Karpas-422 (cell line): ENCODE measurements around the gene CCDC200. TPM values are rescaled to one million over a fixed set of nuclear protein-coding genes. Genes with fewer than 3 reads are reported as not detected.
A peak's percentile ranks its signal among the peaks of the same experiment; 100 is the strongest.

Source experiments
- DNase-seq: peaks from one replicate; pipeline ENCODE4 v3.0.0-alpha.2; 2015
- H2AFZ ChIP-seq: fragments of 200-600 bp; sonication (generic); 2 replicates; pipeline ENCODE4 v1.6.1; 2014; ENCODE audit warnings: antibody characterized with exemption, low read length, mixed read lengths
- H3K27ac ChIP-seq: fragments of 200-600 bp; sonication (generic); 2 replicates; pipeline ENCODE4 v1.5.1; 2014; ENCODE audit warnings: mild to moderate bottlenecking, low read length, moderate library complexity
- H3K27me3 ChIP-seq: fragments of 200-600 bp; sonication (generic); 2 replicates; pipeline ENCODE4 v1.6.1; 2014; ENCODE audit warnings: low read length, mixed read lengths
- H3K36me3 ChIP-seq: fragments of 200-600 bp; sonication (generic); 2 replicates; pipeline ENCODE4 v1.6.1; 2014; ENCODE audit warnings: low read length, mixed read lengths; ENCODE audit not compliant: insufficient read depth
- H3K4me1 ChIP-seq: fragments of 200-600 bp; sonication (generic); 2 replicates; pipeline ENCODE4 v1.6.1; 2014; ENCODE audit warnings: mild to moderate bottlenecking, low read length, mixed read lengths
- H3K4me2 ChIP-seq: fragments of 200-600 bp; sonication (generic); 2 replicates; pipeline ENCODE4 v1.6.1; 2014; ENCODE audit warnings: low read length, low read depth, mild to moderate bottlenecking; ENCODE audit not compliant: poor library complexity, severe bottlenecking
- H3K4me3 ChIP-seq: fragments of 200-600 bp; sonication (generic); 2 replicates; pipeline ENCODE4 v1.5.1; 2014; ENCODE audit warnings: mild to moderate bottlenecking, antibody characterized with exemption, low read length, mixed read lengths
- H3K79me2 ChIP-seq: fragments of 200-600 bp; sonication (generic); 2 replicates; pipeline ENCODE4 v1.6.1; 2014; ENCODE audit warnings: mild to moderate bottlenecking, low read length, mixed read lengths
- H3K9ac ChIP-seq: fragments of 200-600 bp; sonication (generic); 2 replicates; pipeline ENCODE4 v1.6.0; 2014; ENCODE audit warnings: low read length
- H3K9me2 ChIP-seq: fragments of 200-600 bp; sonication (generic), shearing (Covaris generic); replicated peaks from 2 replicates; pipeline ENCODE4 v1.6.0; 2014; ENCODE audit warnings: mild to moderate bottlenecking, low read length, moderate library complexity; ENCODE audit not compliant: insufficient read depth
- H3K9me3 ChIP-seq: fragments of 300-700, 200-600 bp; sonication (generic); 2 replicates; pipeline ENCODE4 v1.6.1; 2014; ENCODE audit warnings: low read length, mixed read lengths
- H4K20me1 ChIP-seq: fragments of 200-600 bp; sonication (generic); 2 replicates; pipeline ENCODE4 v1.6.1; 2014; ENCODE audit warnings: mild to moderate bottlenecking, antibody characterized with exemption, low read length, low read depth; ENCODE audit not compliant: insufficient read depth
- total RNA-seq: library from RNA; depleted of rRNA; stranded (reverse); fragments of >200 nt; shearing (Covaris generic); gene quantifications from 2 replicates; pipeline ENCODE4 v1.2.3, GENCODE V29; 2014; ENCODE audit warnings: low replicate concordance

The CCDC200 gene
- total RNA-seq, 1 experiment from 2014 or later: not detected

DNA sequence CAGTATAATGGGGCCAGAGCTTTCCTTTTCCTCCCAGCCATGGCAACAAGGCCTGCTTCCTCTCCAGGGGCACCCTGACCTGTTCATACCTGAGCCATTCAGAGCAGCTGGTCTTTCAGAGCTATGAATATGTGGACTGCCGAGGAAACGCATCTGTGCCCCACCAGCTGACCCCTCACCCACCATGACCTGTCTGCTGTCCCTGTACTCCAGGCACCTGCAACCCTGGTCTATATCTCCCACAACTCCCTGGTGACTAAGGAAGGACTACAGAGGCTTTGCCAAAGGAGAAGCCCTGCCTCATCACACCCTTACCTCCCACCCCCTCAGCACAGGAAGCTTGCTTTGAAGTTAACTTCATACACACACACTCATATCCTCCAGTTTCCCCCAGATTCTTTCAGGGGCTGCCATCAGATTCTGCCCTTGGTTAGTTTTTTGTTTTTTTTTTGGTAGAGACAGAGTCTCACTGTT, 10.8 kb downstream of the CCDC200 start:
- H2AFZ ChIP-seq: no peak overlapping the region
- H3K9me3 ChIP-seq: no peaks in the 10 kb centered on the region
- no peak overlapping the region for H3K27ac ChIP-seq
- H3K36me3 ChIP-seq: no peaks in the 10 kb centered on the region
- peak; percentile 6 for DNase-seq
- peaks cover 8% of the 10 kb centered on the region for H3K4me1 ChIP-seq
- H3K9ac ChIP-seq: no peak overlapping the region
- H3K79me2 ChIP-seq: peaks cover under 1% of the 10 kb centered on the region
- H3K4me3 ChIP-seq: no peak overlapping the region
- H3K9me2 ChIP-seq: no peaks in the 10 kb centered on the region
- H3K4me2 ChIP-seq: no peak overlapping the region
- no peaks in the 10 kb centered on the region for H4K20me1 ChIP-seq
- H3K27me3 ChIP-seq: no peaks in the 10 kb centered on the region

DNA sequence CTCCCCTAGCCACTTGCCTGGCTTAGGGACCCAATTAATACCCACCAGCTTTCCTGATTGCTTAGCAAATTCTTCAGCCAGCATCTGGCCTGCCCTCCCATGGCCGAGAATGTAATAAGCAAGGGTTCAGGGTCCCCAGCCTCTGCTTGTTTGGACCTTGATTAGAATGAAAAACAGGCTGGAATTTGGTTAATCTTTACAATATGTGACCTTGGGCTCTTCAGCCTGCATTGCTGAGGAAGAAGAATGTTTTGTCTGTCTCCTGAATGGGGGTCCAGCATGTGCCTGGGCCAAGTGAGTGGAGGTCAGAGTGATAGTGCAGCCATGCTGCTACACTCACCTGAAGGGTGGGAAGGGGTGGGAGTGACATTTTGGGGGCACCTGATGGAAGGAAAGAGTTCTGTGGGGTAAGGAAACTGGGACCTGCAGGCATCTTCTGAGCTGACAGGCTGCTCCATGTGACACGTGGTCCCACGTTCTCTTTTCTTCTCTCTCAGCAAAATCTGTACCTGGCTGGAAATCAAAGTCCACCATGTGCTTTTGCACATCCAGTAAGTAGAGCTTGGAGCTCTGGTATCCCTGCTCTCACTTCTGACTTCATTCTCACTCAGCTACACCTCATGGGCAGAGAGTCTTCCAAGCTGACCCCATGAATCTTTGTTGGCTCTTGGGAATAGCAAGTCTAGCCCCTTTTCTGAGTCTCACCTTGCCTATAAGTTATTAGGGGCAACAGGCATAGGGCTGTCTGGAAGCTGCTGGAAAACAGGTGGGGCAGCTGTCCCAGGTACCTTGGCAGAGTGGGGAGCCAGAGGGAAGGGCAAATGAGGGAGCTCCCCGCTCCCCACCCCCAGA, 11.4 kb downstream of the CCDC200 start:
- peak; percentile 24 for DNase-seq
- Histone ChIP-seq H3K9ac (no peak overlapping the region), H3K36me3 (no peaks in the 10 kb centered on the region), H2AFZ (no peak overlapping the region), H3K4me2 (no peak overlapping the region), H3K4me1 (peaks cover 13% of the 10 kb centered on the region), H4K20me1 (no peaks in the 10 kb centered on the region), H3K4me3 (no peak overlapping the region), H3K9me3 (no peaks in the 10 kb centered on the region), H3K27ac (no peak overlapping the region), H3K27me3 (no peaks in the 10 kb centered on the region), H3K79me2 (peaks cover 7% of the 10 kb centered on the region), H3K9me2 (no peaks in the 10 kb centered on the region)

DNA sequence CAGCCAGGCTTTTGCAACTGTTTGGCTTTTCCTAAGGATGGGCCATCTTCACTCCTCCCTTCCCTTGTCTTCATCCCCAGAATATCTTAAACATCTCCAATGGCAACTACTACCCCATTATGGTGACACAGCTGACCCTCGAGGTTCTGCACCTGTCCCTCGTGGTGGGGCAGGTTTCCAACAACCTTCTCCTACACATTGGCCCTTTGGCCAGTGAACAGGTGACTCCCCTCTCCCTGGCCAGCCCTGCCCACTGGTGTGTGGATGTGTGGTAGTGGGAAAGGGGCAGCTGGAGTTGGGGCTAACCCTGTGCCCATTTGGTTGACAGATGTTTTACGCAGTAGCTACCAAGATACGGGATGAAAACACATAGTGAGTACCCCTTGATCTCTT, 12.1 kb downstream of the CCDC200 start:
- H3K9me2 ChIP-seq: no peaks in the 10 kb centered on the region
- no peak overlapping the region for H3K9ac ChIP-seq
- H3K27ac ChIP-seq: no peak overlapping the region
- H4K20me1 ChIP-seq: no peaks in the 10 kb centered on the region
- H3K9me3 ChIP-seq: no peaks in the 10 kb centered on the region
- H3K4me3 ChIP-seq: no peak overlapping the region
- H3K79me2 ChIP-seq: peaks cover 8% of the 10 kb centered on the region
- H3K4me1 ChIP-seq: peaks cover 13% of the 10 kb centered on the region
- no peaks in the 10 kb centered on the region for H3K27me3 ChIP-seq
- no peak overlapping the region for H3K4me2 ChIP-seq
- no peak overlapping the region for H2AFZ ChIP-seq
- DNase-seq: peak; percentile 16
- no peaks in the 10 kb centered on the region for H3K36me3 ChIP-seq

DNA sequence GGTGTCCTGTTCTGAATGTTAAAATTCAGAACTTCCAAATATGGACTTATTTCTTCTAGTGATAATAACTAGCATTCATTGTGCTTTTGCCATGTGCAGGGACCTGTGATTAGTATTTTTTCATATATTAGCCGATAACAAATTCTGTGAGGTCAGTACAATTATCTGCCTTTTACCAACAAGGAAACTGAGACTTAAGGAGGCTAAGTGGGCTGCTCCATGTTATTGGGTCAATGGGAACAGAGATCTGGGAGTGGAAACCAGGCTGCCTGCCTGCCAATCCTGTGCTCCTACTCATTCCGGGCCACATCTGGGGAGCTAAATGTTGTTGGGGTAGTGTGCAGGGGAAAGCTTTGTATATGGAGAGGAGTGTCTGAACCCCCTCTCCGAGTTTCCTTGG, 13.1 kb downstream of the CCDC200 start:
- Histone ChIP-seq H3K9me2 (no peaks in the 10 kb centered on the region), H3K27me3 (no peaks in the 10 kb centered on the region), H3K27ac (no peak overlapping the region), H3K9ac (no peak overlapping the region), H3K4me2 (no peak overlapping the region), H2AFZ (no peak overlapping the region), H4K20me1 (no peaks in the 10 kb centered on the region), H3K4me1 (peaks cover 22% of the 10 kb centered on the region), H3K36me3 (no peaks in the 10 kb centered on the region), H3K9me3 (no peaks in the 10 kb centered on the region), H3K4me3 (no peak overlapping the region), H3K79me2 (peaks cover 8% of the 10 kb centered on the region)
- no peak for DNase-seq

DNA sequence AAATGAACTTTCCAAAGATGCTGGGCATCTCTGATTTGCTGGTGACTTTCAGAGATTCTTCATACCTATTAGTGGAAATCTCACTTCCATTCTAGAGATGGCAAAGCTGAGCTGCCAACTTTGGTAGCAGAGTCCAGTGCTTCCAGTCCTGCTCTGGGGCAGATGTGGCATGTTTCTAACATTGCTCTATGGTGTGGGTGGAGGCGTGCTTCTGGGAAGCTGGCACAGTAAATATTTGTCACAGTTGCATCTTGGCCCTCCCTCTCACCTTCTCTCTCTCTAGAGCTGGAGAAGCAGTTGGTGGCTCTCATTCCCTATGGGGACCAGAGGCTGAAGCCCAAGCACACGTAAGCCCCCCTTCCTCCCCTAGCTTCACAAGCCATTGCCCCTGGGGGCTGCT, 14.9 kb downstream of the CCDC200 start:
- Histone ChIP-seq H3K27ac (no peak overlapping the region; the same call in 1 of the 2 replicates), H4K20me1 (no peaks in the 10 kb centered on the region), H3K79me2 (peaks cover 8% of the 10 kb centered on the region), H3K4me3 (no peak overlapping the region; the same call in 1 of the 2 replicates), H3K9me3 (no peaks in the 10 kb centered on the region), H3K36me3 (0 out of 2 replicates have a peak, but pooled peaks cover 4% of the 10 kb centered on the region), H2AFZ (no peak overlapping the region), H3K27me3 (no peaks in the 10 kb centered on the region), H3K9ac (no peak overlapping the region), H3K4me1 (peaks cover 28% of the 10 kb centered on the region), H3K4me2 (peak overlapping the region; percentile 96), H3K9me2 (no peaks in the 10 kb centered on the region)
- no peak for DNase-seq

DNA sequence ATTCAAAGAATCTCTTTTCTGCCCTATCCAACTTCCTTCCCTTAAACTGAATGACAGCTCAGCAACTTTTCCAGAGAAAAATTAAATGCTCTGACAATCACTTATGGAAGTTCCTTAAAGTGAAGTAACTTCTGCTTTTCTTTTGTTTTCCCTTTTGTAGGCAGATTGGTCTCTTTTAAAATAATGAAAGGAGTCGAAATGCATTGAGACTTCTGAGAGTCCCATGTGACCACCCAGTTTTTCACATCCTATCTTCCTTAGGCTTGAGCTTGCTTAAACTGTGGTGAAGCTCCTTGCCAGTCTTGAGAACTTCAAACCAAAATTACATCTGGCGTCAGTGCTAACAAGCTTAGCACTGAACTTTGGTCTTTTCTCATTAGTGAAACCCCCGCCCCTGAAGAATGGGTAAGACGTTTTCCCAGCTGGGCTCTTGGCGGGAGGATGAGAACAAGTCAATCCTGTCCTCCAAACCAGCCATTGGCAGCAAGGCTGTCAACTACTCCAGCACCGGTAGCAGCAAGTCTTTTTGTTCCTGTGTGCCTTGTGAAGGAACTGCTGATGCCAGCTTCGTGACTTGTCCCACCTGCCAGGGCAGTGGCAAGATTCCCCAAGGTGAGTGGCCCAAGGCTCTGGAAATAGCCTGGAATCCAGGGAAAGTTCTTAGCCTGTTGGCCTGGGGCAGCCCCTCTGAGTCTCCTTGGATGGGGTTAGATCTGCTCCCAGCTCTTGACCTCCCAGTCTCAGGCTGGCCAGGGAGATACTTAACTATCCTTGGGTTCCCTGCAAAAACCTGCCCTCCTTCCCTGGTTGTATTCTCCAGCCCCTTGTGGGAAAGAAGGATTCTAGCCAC, 15.6 kb downstream of the CCDC200 start:
- Histone ChIP-seq H3K9me2 (no peaks in the 10 kb centered on the region), H3K4me1 (peaks cover 28% of the 10 kb centered on the region), H3K4me3 (peak overlapping the region; percentile 81), H3K4me2 (peak overlapping the region; percentile 96), H3K9ac (peak overlapping the region; percentile 83), H4K20me1 (no peaks in the 10 kb centered on the region), H3K79me2 (peaks cover 8% of the 10 kb centered on the region), H3K36me3 (0 out of 2 replicates have a peak, but pooled peaks cover 4% of the 10 kb centered on the region), H3K27me3 (no peaks in the 10 kb centered on the region), H2AFZ (peak overlapping the region; percentile 80; the same call in 1 of the 2 replicates), H3K27ac (peak overlapping the region; percentile 50; the same call in 1 of the 2 replicates), H3K9me3 (no peaks in the 10 kb centered on the region)
- peak; percentile 53 for DNase-seq

DNA sequence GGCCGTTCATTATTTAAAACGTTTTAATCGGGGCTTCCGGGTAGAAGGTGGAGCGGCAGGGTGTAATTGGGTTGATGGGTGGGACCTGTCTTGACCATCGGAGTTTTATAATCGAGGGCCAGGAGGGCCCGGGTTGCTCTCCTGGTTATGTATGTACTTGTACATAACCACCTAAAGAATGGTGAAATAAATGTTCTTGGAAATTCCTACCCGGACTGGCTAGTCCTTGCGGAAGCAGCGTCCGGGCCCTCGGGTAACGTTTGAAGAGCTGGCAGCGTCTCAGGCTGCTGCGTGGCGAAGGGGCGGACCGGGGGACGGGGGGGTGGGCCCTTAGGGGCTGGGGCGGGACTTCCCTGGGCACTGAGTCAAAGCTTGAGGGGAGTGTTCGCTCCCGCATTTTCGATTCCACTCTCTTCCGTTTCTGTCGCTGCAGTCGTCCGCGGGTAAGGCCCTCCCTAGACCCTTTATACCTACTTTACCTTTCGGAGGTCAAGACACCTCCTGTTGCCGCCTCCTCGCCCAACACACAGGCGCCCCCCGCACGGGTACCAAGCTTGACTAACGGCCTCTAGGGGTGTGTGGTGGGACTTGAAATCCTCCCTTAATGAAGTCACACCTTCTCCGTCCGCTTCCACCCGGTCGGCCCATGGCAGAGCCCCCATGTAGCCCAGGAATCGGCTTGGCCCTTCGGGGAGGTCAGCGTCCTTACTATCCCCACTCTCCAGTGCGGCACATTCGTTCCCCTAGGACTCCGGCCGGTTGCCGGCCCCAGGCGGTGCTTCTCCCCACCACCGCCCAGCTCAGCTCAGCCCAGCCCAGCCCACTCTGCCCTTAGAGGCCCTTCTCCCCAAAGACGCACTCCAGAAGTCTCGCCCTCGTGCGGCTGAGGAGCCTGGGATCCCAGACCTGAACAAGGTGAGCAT, 16.7 kb downstream of the CCDC200 start, which contains the start of gene TMEM106A:
TSS of gene TMEM106A (plus strand) at position 396 of the 923 bp plus-strand sequence. CDS start 1,167 bp downstream, outside the sequence.
- Histone ChIP-seq H4K20me1 (no peaks in the 10 kb centered on the region), H3K36me3 (0 out of 2 replicates have a peak, but pooled peaks cover 4% of the 10 kb centered on the region), H3K9me2 (no peaks in the 10 kb centered on the region), H3K9ac (peak within 1 kb of the TSS; percentile 83), H3K4me2 (peak within 1 kb of the TSS; percentile 96), H3K27ac (peak within 1 kb of the TSS; percentile 70), H3K9me3 (no peaks in the 10 kb centered on the region), H3K27me3 (no peaks in the 10 kb centered on the region), H2AFZ (peak within 1 kb of the TSS; percentile 80), H3K4me3 (peak within 1 kb of the TSS; percentile 81), H3K79me2 (peaks cover 8% of the 10 kb centered on the region), H3K4me1 (peaks cover 28% of the 10 kb centered on the region)
- peak; percentile 91 for DNase-seq
